ENCODE measurements around the gene TSC1. TPM values are rescaled to one million over a fixed set of nuclear protein-coding genes. Genes with fewer than 3 reads are reported as not detected.

Gene TSC1
- total and polyA plus RNA-seq, 2 donors from 2014 or later: 13.1 to 45.4 TPM

DNA sequence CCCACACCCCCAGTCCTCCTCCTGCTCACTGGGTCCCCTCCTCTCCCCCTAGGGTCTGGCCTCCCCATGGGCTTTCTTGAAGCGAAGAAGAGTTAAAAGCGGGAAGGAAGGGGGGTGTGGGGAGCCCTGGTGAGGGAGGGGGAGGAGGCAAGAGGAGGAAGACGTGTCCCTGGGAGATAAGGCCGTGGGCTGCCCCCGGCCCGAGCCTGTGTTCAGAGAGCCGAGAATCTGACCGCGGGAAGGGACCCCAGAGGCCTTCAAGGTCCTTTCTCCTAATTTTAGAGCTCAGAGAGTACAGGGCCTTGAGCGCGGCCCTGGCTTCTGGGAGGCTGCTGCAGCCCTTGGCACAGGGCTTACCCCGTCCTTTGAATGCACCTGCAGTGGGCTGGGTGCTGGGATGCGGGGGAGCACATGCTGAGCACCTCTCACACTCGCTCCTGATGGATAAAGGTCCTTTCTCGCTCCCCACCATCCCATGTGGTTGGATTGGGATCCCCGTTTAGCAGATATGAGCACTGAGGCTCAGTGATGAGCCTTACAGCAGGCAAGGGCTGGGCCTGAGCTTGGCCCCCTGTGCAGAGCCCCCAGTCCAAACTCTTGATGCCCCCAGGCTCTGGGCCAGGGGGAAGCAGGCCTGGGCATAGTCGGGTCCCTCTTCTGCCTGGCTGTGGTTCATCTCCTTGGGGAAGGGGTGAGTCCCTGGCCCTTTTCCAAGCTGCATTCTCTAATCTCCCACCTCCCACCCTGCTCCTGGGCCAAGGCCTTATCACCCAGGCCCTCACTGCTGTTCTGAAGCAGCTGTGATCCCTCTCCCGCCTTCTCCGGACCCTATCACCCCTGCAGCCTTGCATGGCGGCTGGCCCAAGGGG, 40.0 kb upstream of the TSC1 start:
- FAIRE-seq (no peak), DNase-seq (no peak)
- Histone ChIP-seq H3K9me3 (ENCODE audit: control insufficient read depth in 2 of 3, insufficient read depth in 1 of 3, low read length in 3 of 3) (no peaks in the 10 kb centered on the region), H3K4me1 (ENCODE audit: control insufficient read depth in 2 of 3, insufficient read depth in 2 of 3, low read depth in 1 of 3, low read length in 3 of 3) (no peaks in the 10 kb centered on the region), H3K27ac (ENCODE audit: low read depth in 2 of 2, low read length in 2 of 2) (no peak overlapping the region), H3K4me3 (ENCODE audit: low read length in 3 of 3) (no peak overlapping the region), H3K9ac (ENCODE audit: low read length in 3 of 3) (no peak overlapping the region), H3K27me3 (ENCODE audit: control insufficient read depth, insufficient read depth, low read length) (peaks cover 4% of the 10 kb centered on the region), H3K36me3 (ENCODE audit: control insufficient read depth in 2 of 3, insufficient read depth in 3 of 3, low read length in 3 of 3) (no peaks in the 10 kb centered on the region)
- intact Hi-C loops (cut with DNase I): no loop called here
- TF ChIP-seq, protein P1, sequence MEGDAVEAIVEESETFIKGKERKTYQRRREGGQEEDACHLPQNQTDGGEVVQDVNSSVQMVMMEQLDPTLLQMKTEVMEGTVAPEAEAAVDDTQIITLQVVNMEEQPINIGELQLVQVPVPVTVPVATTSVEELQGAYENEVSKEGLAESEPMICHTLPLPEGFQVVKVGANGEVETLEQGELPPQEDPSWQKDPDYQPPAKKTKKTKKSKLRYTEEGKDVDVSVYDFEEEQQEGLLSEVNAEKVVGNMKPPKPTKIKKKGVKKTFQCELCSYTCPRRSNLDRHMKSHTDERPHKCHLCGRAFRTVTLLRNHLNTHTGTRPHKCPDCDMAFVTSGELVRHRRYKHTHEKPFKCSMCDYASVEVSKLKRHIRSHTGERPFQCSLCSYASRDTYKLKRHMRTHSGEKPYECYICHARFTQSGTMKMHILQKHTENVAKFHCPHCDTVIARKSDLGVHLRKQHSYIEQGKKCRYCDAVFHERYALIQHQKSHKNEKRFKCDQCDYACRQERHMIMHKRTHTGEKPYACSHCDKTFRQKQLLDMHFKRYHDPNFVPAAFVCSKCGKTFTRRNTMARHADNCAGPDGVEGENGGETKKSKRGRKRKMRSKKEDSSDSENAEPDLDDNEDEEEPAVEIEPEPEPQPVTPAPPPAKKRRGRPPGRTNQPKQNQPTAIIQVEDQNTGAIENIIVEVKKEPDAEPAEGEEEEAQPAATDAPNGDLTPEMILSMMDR (IDR thresholded peaks at IDR 0.05; ENCODE audit: borderline replicate concordance, extremely low read depth, insufficient read depth): no peak

DNA sequence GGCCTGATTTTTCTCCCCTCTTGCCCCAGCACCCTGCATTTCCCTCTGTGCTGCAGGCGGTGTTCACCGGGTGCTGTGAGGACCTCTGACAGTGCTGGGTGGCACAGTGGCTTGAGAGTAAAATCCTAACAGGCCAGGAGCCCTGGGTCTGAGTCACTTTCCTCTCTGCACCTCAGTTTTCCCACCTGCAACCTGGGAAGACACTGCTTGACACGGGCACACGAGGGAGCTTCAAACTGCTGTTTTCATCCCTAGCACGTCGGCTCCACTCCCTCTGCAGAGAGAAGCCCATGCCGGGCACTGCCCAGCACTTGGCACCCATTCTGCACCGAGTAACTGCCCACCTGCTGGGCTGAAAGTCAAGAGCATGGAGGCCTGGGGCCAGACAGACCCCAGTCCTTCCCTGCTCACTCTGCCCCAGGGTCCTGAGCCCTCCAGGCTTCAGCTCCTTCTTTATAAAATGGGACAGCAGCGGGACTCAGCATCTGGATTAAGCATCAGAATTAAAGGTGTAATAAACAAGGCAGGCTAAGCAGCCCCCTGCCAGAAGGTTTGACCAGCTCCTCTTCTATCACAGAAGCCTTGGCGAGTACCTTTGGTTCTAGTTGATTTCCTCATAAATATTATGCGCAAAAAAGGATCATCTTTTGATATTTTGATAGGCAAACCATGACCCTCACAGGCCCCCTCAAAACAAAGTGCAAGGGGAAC, 39.2 kb upstream of the TSC1 start:
- Histone ChIP-seq H3K4me3 (ENCODE audit: low read length in 3 of 3) (no peak overlapping the region), H3K9ac (ENCODE audit: low read length in 3 of 3) (no peak overlapping the region), H3K4me1 (ENCODE audit: control insufficient read depth in 2 of 3, insufficient read depth in 2 of 3, low read depth in 1 of 3, low read length in 3 of 3) (no peaks in the 10 kb centered on the region), H3K27ac (ENCODE audit: low read depth in 2 of 2, low read length in 2 of 2) (no peak overlapping the region), H3K36me3 (ENCODE audit: control insufficient read depth in 2 of 3, insufficient read depth in 3 of 3, low read length in 3 of 3) (no peaks in the 10 kb centered on the region), H3K27me3 (ENCODE audit: control insufficient read depth, insufficient read depth, low read length) (peaks cover 10% of the 10 kb centered on the region), H3K9me3 (ENCODE audit: control insufficient read depth in 2 of 3, insufficient read depth in 1 of 3, low read length in 3 of 3) (no peaks in the 10 kb centered on the region)
- DNase-seq: no peak
- intact Hi-C loops (cut with DNase I): no loop called here
- TF ChIP-seq, protein P1 (IDR thresholded peaks at IDR 0.05; ENCODE audit: borderline replicate concordance, extremely low read depth, insufficient read depth): no peak
- no peak for FAIRE-seq

DNA sequence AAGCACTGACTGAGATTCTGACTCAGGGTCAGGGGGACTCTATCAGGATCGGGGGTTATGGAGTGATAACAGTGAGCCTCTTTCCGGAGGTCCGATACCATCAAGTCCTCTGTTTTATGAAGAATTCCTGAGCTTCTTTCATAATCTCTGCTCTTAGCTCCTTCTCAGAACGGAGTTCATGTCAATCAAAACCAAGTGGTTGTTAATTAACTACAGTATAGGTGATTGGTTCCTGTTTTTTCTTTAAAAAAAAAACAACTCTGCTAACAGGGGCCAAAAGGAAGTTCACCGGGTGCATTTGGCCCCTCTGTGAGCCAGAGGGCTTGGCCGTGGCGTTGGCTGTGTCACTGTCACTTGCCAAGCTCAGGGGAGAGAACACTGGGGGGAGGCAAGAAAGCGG, 38.0 kb upstream of the TSC1 start:
- TF ChIP-seq, protein P1 (IDR thresholded peaks at IDR 0.05; ENCODE audit: borderline replicate concordance, extremely low read depth, insufficient read depth): no peak
- no peak overlapping the region for H3K9ac ChIP-seq (ENCODE audit: low read length in 3 of 3)
- peaks cover 13% of the 10 kb centered on the region for H3K27me3 ChIP-seq (ENCODE audit: control insufficient read depth, insufficient read depth, low read length)
- intact Hi-C loops (cut with DNase I): no loop called here
- H3K4me1 ChIP-seq (ENCODE audit: control insufficient read depth in 2 of 3, insufficient read depth in 2 of 3, low read depth in 1 of 3, low read length in 3 of 3): no peaks in the 10 kb centered on the region
- H3K27ac ChIP-seq (ENCODE audit: low read depth in 2 of 2, low read length in 2 of 2): no peak overlapping the region
- no peak overlapping the region for H3K4me3 ChIP-seq (ENCODE audit: low read length in 3 of 3)
- H3K9me3 ChIP-seq (ENCODE audit: control insufficient read depth in 2 of 3, insufficient read depth in 1 of 3, low read length in 3 of 3): no peaks in the 10 kb centered on the region
- FAIRE-seq (no peak), DNase-seq (no peak)
- no peaks in the 10 kb centered on the region for H3K36me3 ChIP-seq (ENCODE audit: control insufficient read depth in 2 of 3, insufficient read depth in 3 of 3, low read length in 3 of 3)
